A549 (cell line): Measurements from ENCODE around the gene ZNF213. TPM values are rescaled to one million over a fixed set of nuclear protein-coding genes. Genes with fewer than 3 reads are reported as not detected.

Source experiments
- ATAC-seq, 2 experiments: fragments of 200-7000 bp in 1 of 2; fragments of >200 bp in 1 of 2; cut with Nextera tagmentation in 1 of 2; cut with Tn5 transposase in 1 of 2; 3 replicates each; pipeline versions ENCODE4 v1.8.0 to v1.9.1; 2018 to 2020; ENCODE audit warnings: mild to moderate bottlenecking in 1 of 2, moderate library complexity in 1 of 2
- CTCF ChIA-PET: fragments of 300-600 bp; sonication (Branson Sonifier 250); formaldehyde crosslinking; extraction: SDS; loops from one replicate; lab custom pipeline; 2021; ENCODE audit warnings: antibody characterized with exemption, inconsistent platforms; lab: Yijun Ruan, JAX
- POLR2A ChIA-PET: fragments of 350-600 bp; formaldehyde crosslinking; extraction: SDS; loops from one replicate; lab custom pipeline; 2021; ENCODE audit warnings: antibody characterized with exemption, inconsistent platforms; lab: Yijun Ruan, JAX
- DNase-seq, 2 experiments: peaks; one replicate each; pipeline versions ENCODE4 v3.0.0 to v3.0.0-alpha.2; 2011 to 2016; ENCODE audit warnings: low read depth in 1 of 2, low spot score in 1 of 2
- FAIRE-seq: peaks from 2 replicates; lab custom pipeline; 2011; peaks lifted over from hg19 to GRCh38; lab: Jason Lieb, UNC
- H3K27ac ChIP-seq, 2 experiments: fragments of >200 bp; sonication (Bioruptor Twin); formaldehyde crosslinking; 3 replicates each; pipeline ENCODE4 v1.5.1; 2016 to 2017
- H3K4me1 ChIP-seq: fragments of >200 bp; sonication (Bioruptor Twin); formaldehyde crosslinking; 3 replicates; pipeline ENCODE4 v1.6.1; 2016
- H3K4me2 ChIP-seq: fragments of >200 bp; sonication (Bioruptor Twin); formaldehyde crosslinking; 3 replicates; pipeline ENCODE4 v1.6.1; 2016
- H3K4me3 ChIP-seq: fragments of >200 bp; sonication (Bioruptor Twin); formaldehyde crosslinking; 3 replicates; pipeline ENCODE4 v1.5.1; 2016
- H3K9me3 ChIP-seq: fragments of >200 bp; sonication (Bioruptor Twin); formaldehyde crosslinking; 3 replicates; pipeline ENCODE4 v1.6.1; 2016
- ATOH8 ChIP-seq: fragments of 250-450 bp; sonication (Bioruptor Pico); IDR thresholded peaks from 2 replicates; pipeline ENCODE4 v1.5.0; 2020; ENCODE audit warnings: low read depth, mild to moderate bottlenecking, moderate library complexity
- BHLHE40 ChIP-seq: IDR thresholded peaks from 2 replicates; pipeline ENCODE4 v1.6.1; 2012; ENCODE audit warnings: low read depth, low read length, inconsistent platforms
- CBX2 ChIP-seq: fragments of 200-600 bp; sonication (generic); IDR thresholded peaks from 2 replicates; pipeline ENCODE4 v1.6.1; 2016; ENCODE audit warnings: low read depth, mild to moderate bottlenecking, borderline replicate concordance
- CEBPB ChIP-seq, 2 experiments: fragments of >200 bp in 1 of 2; sonication (Bioruptor Twin) in 1 of 2; formaldehyde crosslinking in 1 of 2; IDR thresholded peaks; 2 replicates each; pipeline ENCODE4 v1.6.1; 2012 to 2016
- CHD2 ChIP-seq: fragments of 150-350 bp; IDR thresholded peaks from 2 replicates; pipeline ENCODE4 v1.6.1; 2014; ENCODE audit warnings: low read length; ENCODE audit not compliant: partially characterized antibody
- E2F6 ChIP-seq: IDR thresholded peaks from 2 replicates; pipeline ENCODE4 v1.6.1; 2012; ENCODE audit warnings: low read depth, borderline replicate concordance
- EHMT2 ChIP-seq: fragments of 200-600 bp; sonication (generic); IDR thresholded peaks from 2 replicates; pipeline ENCODE4 v1.6.1; 2016; ENCODE audit warnings: antibody characterized with exemption, low read depth, mild to moderate bottlenecking, moderate library complexity
- EP300 ChIP-seq, 2 experiments: fragments of >200 bp; sonication (Bioruptor Twin); formaldehyde crosslinking; IDR thresholded peaks; 2 replicates in 1 of 2; 3 replicates in 1 of 2; pipeline ENCODE4 v1.6.1; 2016 to 2017
- FOSB ChIP-seq: fragments of 250-450 bp; sonication (Bioruptor Pico); IDR thresholded peaks from 2 replicates; pipeline ENCODE4 v1.5.0; 2020; ENCODE audit warnings: mild to moderate bottlenecking, moderate library complexity
- FOSL2 ChIP-seq, 2 experiments: fragments of 450-650 bp in 1 of 2; fragments of >200 bp in 1 of 2; sonication (Bioruptor Twin) in 1 of 2; formaldehyde crosslinking; IDR thresholded peaks; 2 replicates each; pipeline versions ENCODE4 v1.5.0 to v1.6.1; 2016 to 2020; ENCODE audit warnings: mild to moderate bottlenecking in 1 of 2, moderate library complexity in 1 of 2
- GATA3 ChIP-seq: IDR thresholded peaks from 2 replicates; pipeline ENCODE4 v1.6.1; 2012; ENCODE audit warnings: borderline replicate concordance
- HDAC2 ChIP-seq: fragments of 200-600 bp; sonication (generic); IDR thresholded peaks from 2 replicates; pipeline ENCODE4 v1.6.1; 2016
- HMGXB4 ChIP-seq: fragments of 250-450 bp; sonication (Bioruptor Pico); IDR thresholded peaks from 2 replicates; pipeline ENCODE4 v1.5.0; 2021; ENCODE audit warnings: mild to moderate bottlenecking, moderate library complexity, borderline replicate concordance
- HOXB5 ChIP-seq: fragments of 250-450 bp; sonication (Bioruptor Pico); IDR thresholded peaks from 2 replicates; pipeline ENCODE4 v1.5.0; 2020; ENCODE audit warnings: mild to moderate bottlenecking, moderate library complexity
- JUN ChIP-seq, 2 experiments: fragments of >200 bp; sonication (Bioruptor Twin); formaldehyde crosslinking; IDR thresholded peaks; 2 replicates in 1 of 2; 3 replicates in 1 of 2; pipeline ENCODE4 v1.6.1; 2016 to 2017
- JUNB ChIP-seq: fragments of >200 bp; sonication (Bioruptor Twin); formaldehyde crosslinking; IDR thresholded peaks from 2 replicates; pipeline ENCODE4 v1.6.1; 2016
- MAX ChIP-seq: IDR thresholded peaks from 2 replicates; pipeline ENCODE4 v1.6.1; 2012
- MYC ChIP-seq: IDR thresholded peaks from 2 replicates; pipeline ENCODE4 v1.6.1; 2012; ENCODE audit warnings: mild to moderate bottlenecking, inconsistent platforms, low read length, improper control_type of control experiment, borderline replicate concordance
- NPAS2 ChIP-seq: fragments of 250-450 bp; sonication (Bioruptor Pico); IDR thresholded peaks from 2 replicates; pipeline ENCODE4 v1.8.0; 2022; ENCODE audit warnings: mild to moderate bottlenecking, moderate library complexity, borderline replicate concordance
- POLR2A ChIP-seq: IDR thresholded peaks from 2 replicates; pipeline ENCODE4 v1.6.1; 2012; ENCODE audit warnings: mild to moderate bottlenecking, low read length
- RAD21 ChIP-seq, 2 experiments: fragments of >200 bp in 1 of 2; sonication (Bioruptor Twin) in 1 of 2; formaldehyde crosslinking in 1 of 2; IDR thresholded peaks in 1 of 2; conservative IDR thresholded peaks in 1 of 2; 2 replicates in 1 of 2; 3 replicates in 1 of 2; pipeline ENCODE4 v1.6.1; 2012 to 2018; ENCODE audit warnings: inconsistent platforms in 1 of 2
- RCOR1 ChIP-seq: fragments of 150-350 bp; IDR thresholded peaks from 2 replicates; pipeline ENCODE4 v1.6.1; 2014; ENCODE audit warnings: antibody characterized with exemption, low read length, low read depth
- RNF2 ChIP-seq: fragments of 200-600 bp; sonication (generic); IDR thresholded peaks from 2 replicates; pipeline ENCODE4 v1.6.1; 2016; ENCODE audit warnings: low read depth, mild to moderate bottlenecking, antibody characterized with exemption, moderate library complexity, borderline replicate concordance
- SMC3 ChIP-seq: fragments of >200 bp; sonication (Bioruptor Twin); formaldehyde crosslinking; IDR thresholded peaks from 3 replicates; pipeline ENCODE4 v1.6.1; 2018; ENCODE audit warnings: inconsistent platforms
- SREBF2 ChIP-seq: fragments of 450-650 bp; IDR thresholded peaks from 2 replicates; pipeline ENCODE4 v1.6.1; 2014; ENCODE audit warnings: mild to moderate bottlenecking, moderate library complexity
- TP53 ChIP-seq: fragments of 250-450 bp; sonication (Bioruptor Pico); IDR thresholded peaks from 2 replicates; pipeline ENCODE4 v1.5.0; 2021; ENCODE audit warnings: mild to moderate bottlenecking, moderate library complexity
- WGBS: methylation state at CpG from one replicate; pipeline ENCODE4 v1.1.6; 2017; ENCODE audit errors: missing lambda C conversion rate; 5-methylcytosine and 5-hydroxymethylcytosine counted together
- polyA plus RNA-seq, 4 experiments: library from polyadenylated mRNA; depleted of rRNA in 3 of 4; stranded (reverse); fragments of >200 nt; fragmentation: RNase III in 1 of 4; extraction: RNeasy Plus Mini Kit Qiagen cat#74134 plus additional on column Dnase treatment in 1 of 4; gene quantifications; 2 replicates in 3 of 4; 3 replicates in 1 of 4; pipeline ENCODE4 v1.2.3, GENCODE V29; 2011 to 2017
- TF ChIP-seq, protein P1 (sequence below): fragments of >200 bp; sonication (Bioruptor Twin); formaldehyde crosslinking; IDR thresholded peaks from 3 replicates; pipeline ENCODE4 v1.5.1; 2016
- TF ChIP-seq, protein P2 (sequence below): fragments of >200 bp; sonication (Bioruptor Twin); formaldehyde crosslinking; IDR thresholded peaks from 3 replicates; pipeline ENCODE4 v1.6.1; 2016

The ZNF213 gene
- polyA plus RNA-seq, 2 of the 4 experiments (the other 2 are of a cell fraction): 0.72 to 6.1 TPM

GRCh38 chr16:3155181-3155580 is 20.4 kb downstream of the ZNF213 start (continued):
- TF ChIP-seq GATA3 (no peak), BHLHE40 (no peak), RCOR1 (no peak), RAD21 (conservative IDR thresholded peaks at IDR 0.05 in 1 of 2, IDR thresholded peaks at IDR 0.05 in 1 of 2) (no peak)

GRCh38 chr16:3155972-3156371 is 21.1 kb downstream of the ZNF213 start:
- POLR2A ChIA-PET: no interaction called here
- 93% methylated on average over 3 of the region's 3 CpGs for WGBS
- Histone ChIP-seq H3K9me3 (no peaks in the 10 kb centered on the region), H3K4me2 (no peak overlapping the region), H3K4me1 (no peaks in the 10 kb centered on the region), H3K4me3 (no peak overlapping the region), H3K27ac (no peak overlapping the region)
- CTCF ChIA-PET: interaction anchor here (2.1 to 4.7 kb wide), 3 partner anchors 10 to 26 kb away, joined by 12 to 36 read pairs (median 12); no protein-coding TSS in a partner anchor
- ATAC-seq (no peak), FAIRE-seq (no peak), DNase-seq (no peak)
- TF ChIP-seq POLR2A (no peak), HOXB5 (no peak), NPAS2 (CRISPR knock-in tag) (no peak)
- TF ChIP-seq, protein P1, sequence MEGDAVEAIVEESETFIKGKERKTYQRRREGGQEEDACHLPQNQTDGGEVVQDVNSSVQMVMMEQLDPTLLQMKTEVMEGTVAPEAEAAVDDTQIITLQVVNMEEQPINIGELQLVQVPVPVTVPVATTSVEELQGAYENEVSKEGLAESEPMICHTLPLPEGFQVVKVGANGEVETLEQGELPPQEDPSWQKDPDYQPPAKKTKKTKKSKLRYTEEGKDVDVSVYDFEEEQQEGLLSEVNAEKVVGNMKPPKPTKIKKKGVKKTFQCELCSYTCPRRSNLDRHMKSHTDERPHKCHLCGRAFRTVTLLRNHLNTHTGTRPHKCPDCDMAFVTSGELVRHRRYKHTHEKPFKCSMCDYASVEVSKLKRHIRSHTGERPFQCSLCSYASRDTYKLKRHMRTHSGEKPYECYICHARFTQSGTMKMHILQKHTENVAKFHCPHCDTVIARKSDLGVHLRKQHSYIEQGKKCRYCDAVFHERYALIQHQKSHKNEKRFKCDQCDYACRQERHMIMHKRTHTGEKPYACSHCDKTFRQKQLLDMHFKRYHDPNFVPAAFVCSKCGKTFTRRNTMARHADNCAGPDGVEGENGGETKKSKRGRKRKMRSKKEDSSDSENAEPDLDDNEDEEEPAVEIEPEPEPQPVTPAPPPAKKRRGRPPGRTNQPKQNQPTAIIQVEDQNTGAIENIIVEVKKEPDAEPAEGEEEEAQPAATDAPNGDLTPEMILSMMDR: no peak

- Histone ChIP-seq H3K4me2 (peak overlapping the region; percentile 100), H3K4me3 (peak overlapping the region; percentile 95), H3K4me1 (no peaks in the 10 kb centered on the region), H3K27ac (peak overlapping the region; percentile 89 to 96), H3K9me3 (no peaks in the 10 kb centered on the region)
- WGBS: 3% methylated on average over 36 of the region's 59 CpGs
- ChIA-PET CTCF (interaction anchor here (0.6 to 4.7 kb wide), 8 partner anchors 11 to 126 kb away, joined by 3 to 36 read pairs (median 7); no protein-coding TSS in a partner anchor), POLR2A (interaction anchor here (0.9 to 5.8 kb wide), 7 partner anchors 8 to 129 kb away, joined by 4 to 43 read pairs (median 7); partner anchors contain the start of genes ZNF213 and ZNF263)
- DNase-seq (peak; percentile 81 to 98), FAIRE-seq (no peak), ATAC-seq (peak; percentile 46 to 60)
- TF ChIP-seq JUN (IDR thresholded peaks at IDR 0.05) (0 out of 5 replicates have a peak, but pooled peaks have one; percentile 37 to 40), CHD2 (no peak), FOSL2 (IDR thresholded peaks at IDR 0.05) (no peak), FOSL2 (CRISPR knock-in tag; IDR thresholded peaks at IDR 0.05) (0 out of 2 replicates have a peak, but pooled peaks have one; percentile 12), SREBF2 (peak; percentile 83), FOSB (CRISPR knock-in tag) (no peak), GATA3 (0 out of 2 replicates have a peak, but pooled peaks have one; percentile 4), CBX2 (no peak), ATOH8 (CRISPR knock-in tag) (no peak), JUNB (no peak), RNF2 (0 out of 2 replicates have a peak, but pooled peaks have one; percentile 17), HDAC2 (no peak), MYC (peak; percentile 52; the same call in 1 of the 2 replicates), EHMT2 (no peak), E2F6 (peak; percentile 51; the same call in 1 of the 2 replicates), SMC3 (peak; percentile 20; the same call in 1 of the 3 replicates), MAX (peak; percentile 76), EP300 (IDR thresholded peaks at IDR 0.05) (no peak), TP53 (CRISPR knock-in tag) (0 out of 2 replicates have a peak, but pooled peaks have one; percentile 1), HMGXB4 (peak; percentile 29; the same call in 1 of the 2 replicates), CEBPB (IDR thresholded peaks at IDR 0.05) (peak in 1 of 2 experiments; percentile 49; a peak in 1 of 4 replicates)
- TF ChIP-seq, protein P2, sequence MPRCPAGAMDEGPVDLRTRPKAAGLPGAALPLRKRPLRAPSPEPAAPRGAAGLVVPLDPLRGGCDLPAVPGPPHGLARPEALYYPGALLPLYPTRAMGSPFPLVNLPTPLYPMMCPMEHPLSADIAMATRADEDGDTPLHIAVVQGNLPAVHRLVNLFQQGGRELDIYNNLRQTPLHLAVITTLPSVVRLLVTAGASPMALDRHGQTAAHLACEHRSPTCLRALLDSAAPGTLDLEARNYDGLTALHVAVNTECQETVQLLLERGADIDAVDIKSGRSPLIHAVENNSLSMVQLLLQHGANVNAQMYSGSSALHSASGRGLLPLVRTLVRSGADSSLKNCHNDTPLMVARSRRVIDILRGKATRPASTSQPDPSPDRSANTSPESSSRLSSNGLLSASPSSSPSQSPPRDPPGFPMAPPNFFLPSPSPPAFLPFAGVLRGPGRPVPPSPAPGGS: no peak
These were observed 22.6 kb downstream of the ZNF213 start for GRCh38 chr16:3157229-3158025.
